NCI-H524 treated with DMSO at 0.1 percent for 48 hours (cell line): Measurements from ENCODE around the gene ITSN1.
A peak's percentile ranks its signal among the peaks of the same experiment; 100 is the strongest.

Experiments used
- DNase-seq: peaks from one replicate; lab custom pipeline; 2025; lab: John Stamatoyannopoulos, UW

ITSN1 gene

GRCh38 chr21:33732038-33732437 lies 89.7 kb downstream of the ITSN1 start:
- DNase-seq: no peak

DNA sequence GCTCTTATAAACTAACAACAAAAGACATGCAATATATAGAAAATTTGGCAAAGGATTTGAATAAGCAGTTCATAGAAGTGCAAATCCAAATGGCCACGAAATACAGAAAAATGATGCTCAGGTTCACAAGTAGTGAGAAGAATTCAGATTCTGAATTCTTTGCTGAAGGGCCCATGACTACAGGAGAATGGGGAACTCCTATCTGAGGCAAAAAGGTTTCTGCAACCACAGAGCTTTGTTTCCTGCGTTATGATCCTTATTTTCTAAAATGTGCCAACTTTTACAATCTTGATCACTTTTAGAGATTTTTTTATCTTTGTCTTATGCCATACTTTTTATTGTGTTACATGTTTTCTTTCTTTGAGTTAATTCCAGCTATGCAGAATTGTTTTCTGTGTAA lies 91.3 kb downstream of the ITSN1 start:
- DNase-seq: no peak

- no peak for DNase-seq
Measured at GRCh38 chr21:33734291-33734690, 92.0 kb downstream of the ITSN1 start.

GRCh38 chr21:33734818-33735217 lies 92.5 kb downstream of the ITSN1 start:
- DNase-seq: no peak

GRCh38 chr21:33736569-33736968 lies 94.3 kb downstream of the ITSN1 start:
- DNase-seq: no peak

- no peak for DNase-seq
Measured at GRCh38 chr21:33739701-33740100, 97.4 kb downstream of the ITSN1 start.

GRCh38 chr21:33747420-33747819 lies 105.1 kb downstream of the ITSN1 start:
- DNase-seq: no peak

DNA sequence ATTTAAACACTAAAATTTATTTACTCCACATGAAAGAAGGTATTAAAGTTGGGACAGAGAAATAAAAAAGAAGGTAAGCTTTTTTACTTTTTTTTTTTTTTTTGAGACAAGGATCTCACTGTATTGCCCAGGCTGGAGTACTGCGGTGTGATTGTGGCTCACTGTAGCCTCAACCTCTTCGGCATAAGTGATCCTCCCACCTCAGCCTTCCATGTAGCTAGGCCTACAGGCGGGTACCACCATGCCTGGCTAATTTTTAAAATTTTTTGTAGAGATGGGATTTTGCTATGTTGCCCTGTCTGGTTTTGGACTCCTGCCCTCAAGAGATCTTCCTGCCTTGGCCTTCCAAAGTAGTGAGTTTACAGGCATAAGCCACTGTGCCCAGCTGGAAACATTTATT lies 106.6 kb downstream of the ITSN1 start:
- DNase-seq: no peak

DNA sequence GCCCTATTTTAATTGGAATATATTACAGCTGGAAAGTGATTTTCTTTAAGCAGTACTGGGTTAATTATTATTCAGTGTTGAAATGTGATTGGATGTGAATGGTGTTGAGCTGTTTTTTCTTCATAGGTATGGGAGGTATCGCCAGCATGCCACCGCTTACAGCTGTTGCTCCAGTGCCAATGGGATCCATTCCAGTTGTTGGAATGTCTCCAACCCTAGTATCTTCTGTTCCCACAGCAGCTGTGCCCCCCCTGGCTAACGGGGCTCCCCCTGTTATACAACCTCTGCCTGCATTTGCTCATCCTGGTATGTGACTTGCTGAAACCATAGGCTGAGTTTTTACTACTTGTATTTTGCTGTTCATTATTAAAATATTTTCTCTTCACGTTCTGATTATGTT lies 107.7 kb downstream of the ITSN1 start:
- no peak for DNase-seq

DNA sequence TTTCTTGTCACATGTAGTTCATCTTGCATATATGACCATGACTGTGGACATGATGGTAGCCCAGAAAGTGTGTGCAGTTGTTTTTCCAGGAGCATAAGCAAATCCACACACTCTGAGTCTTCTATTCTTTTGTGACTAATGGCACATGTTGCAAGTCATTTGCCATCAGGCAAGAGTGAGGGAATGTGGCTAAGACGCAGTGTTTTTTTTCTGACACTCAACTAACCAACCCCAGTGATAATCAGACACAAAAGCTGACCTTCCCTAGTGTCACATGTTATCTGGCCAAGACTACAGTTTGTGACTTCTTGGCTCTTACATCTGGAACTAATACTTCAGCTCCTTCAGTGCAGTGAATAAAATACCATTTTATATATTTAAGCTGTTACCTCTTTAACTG lies 108.8 kb downstream of the ITSN1 start:
- no peak for DNase-seq

DNA sequence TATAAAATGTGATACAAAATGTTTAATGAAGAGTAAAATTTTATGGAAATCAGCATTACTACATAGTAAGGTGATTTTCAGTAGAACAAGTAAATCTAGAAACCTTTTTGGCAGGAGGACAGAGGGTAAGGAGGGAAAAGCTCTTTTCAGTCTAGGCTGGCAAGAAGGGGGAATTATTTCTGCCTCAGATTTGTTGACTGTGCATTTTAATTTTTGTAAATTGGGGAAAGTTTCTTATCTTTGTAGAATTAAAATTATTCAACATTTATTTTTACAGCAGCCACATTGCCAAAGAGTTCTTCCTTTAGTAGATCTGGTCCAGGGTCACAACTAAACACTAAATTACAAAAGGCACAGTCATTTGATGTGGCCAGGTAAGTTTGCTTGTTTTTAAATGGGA lies 109.2 kb downstream of the ITSN1 start:
- DNase-seq: no peak

DNA sequence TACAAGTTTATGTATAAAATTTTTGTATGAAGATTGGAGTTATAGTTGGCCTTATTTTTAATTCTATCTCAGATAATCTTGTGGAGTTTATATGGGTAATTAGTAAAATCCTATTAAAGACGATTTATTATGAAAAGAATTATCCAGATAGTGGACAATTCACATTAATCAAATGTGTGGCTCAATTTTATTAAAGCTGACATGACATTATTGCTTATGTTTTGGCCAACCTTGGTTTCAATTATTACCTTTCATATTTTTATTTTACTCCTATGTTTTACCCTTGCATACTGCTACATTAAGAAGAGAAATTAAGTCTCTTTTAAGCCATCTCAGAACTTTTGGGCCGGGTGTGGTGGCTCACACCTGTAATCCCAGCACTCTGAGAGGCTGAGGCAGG lies 110.0 kb downstream of the ITSN1 start:
- no peak for DNase-seq

GRCh38 chr21:33753886-33754285 lies 111.6 kb downstream of the ITSN1 start:
- no peak for DNase-seq

- no peak for DNase-seq
Measured at GRCh38 chr21:33754481-33754880, 112.2 kb downstream of the ITSN1 start.

DNA sequence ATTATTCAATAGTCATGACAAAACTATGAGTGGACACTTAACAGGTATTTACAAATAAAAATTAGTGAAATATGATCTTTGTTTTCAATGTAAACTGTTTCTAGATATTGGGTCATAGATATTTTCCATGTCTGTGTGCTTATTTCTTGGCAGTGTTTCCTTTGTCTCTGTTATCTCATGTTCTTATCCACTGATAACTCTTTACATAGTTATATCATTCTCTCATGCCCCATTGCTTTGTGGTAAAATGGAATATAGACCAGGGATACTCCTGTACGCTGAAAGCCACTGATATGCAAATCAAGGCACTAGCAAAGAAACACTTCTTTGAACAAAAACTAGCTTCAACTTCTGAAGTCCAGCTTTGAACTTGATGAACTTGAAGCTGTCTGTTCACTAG lies 113.1 kb downstream of the ITSN1 start:
- no peak for DNase-seq

DNA sequence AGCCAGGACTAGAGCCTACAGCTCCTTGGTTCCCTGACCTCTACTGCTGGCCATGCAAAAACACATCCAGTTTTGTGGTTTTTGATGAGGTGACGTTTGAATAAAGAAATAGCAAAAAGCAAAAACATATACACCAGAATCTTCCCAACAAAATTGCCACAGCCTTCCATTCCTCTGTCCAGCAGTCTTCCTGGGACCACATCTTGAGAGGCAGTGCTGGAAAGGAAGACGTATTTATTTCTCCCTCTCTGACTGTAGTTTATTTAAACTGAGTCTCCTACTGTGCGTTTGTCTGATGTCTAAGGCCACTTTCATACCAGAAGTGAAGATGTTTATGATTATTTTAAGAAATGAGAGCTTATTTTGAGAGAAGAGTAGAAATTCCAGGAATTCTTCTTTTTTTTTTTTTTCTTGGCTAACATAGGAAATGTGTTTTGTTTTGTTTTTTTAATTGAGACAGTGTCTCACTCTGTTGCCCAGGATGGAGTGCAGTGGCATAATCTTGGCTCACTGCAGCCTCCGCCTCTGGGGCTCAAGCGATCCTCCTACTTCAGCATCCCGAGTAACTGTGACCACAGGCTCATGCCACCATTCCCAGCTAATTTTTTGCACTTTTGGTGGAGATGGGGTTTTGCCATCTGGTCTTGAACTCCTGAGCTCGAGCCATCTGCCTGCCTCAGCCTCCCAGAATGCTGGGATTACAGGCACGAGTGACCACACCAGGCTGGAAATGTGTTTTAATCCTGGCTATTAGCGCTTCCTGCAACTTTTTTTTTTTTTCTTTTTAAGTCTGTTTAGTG lies 118.5 kb downstream of the ITSN1 start:
- DNase-seq: peak; percentile 66

DNA sequence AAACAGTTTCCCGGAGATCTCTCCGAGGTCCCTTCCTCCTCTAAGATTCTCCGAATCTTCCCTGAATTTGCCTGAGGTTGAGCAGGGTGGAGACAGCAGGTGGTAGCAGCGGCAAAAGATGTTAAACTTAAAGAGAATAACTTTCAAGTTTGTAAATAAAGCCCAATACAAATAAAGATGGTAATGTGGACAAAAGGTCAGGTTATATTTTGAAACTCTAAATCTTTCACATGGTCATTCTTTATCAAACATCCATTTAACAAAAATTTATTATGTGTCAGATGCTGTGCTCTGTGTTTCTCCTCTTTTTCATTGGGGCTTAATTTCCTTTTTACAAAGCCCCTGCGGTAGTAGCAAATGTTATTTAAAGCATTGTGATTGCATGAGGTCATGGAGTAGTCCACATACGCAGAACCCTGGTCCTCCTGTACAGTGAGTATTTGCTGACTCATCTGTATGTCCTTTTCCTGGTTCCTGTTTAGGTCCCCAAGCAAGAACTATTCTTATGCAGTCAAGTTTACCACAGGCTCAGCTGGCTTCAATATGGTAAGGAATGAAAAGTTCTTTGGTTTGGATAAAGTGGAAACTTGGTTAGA lies 119.2 kb downstream of the ITSN1 start:
- DNase-seq: no peak

DNA sequence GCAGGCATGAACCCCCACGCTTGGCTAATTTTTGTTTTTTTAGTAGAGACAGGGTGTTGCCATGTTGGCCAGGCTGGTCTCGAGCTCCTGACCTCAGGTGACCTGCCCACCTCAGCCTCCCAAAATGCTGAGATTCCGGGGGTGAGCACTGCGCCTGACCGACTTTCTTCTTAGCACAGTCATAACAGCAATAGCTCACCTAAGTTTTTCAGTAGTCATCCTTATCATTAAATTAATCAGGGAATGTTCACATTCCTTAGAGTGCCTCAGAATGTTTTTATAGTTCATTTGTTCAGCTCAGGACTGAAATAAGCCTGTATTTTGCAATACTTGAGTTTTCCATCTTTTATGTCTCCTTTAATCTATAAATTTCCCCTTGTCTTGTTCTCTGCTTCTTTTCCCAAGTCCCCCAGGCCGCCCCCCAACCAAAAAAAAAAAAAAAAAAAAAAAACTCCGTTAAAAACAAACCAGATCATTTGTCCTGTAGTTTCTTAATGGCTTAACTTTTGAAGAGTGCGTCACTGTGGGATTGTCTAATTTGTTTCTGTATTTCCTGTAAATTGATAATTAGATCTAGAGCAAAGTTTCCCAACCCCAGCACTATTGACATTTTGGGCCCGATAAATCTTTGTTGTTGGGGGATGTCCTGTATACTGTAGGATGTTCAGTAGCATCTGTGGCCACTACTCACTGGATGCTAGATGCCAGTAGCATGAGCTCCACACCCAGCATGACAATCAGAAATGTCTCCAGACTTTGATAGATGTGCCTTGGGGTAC lies 120.7 kb downstream of the ITSN1 start:
- DNase-seq: no peak

GRCh38 chr21:33763582-33763899 lies 121.2 kb downstream of the ITSN1 start:
- no peak for DNase-seq

- no peak for DNase-seq
Measured at GRCh38 chr21:33767236-33767635, 124.9 kb downstream of the ITSN1 start.

DNA sequence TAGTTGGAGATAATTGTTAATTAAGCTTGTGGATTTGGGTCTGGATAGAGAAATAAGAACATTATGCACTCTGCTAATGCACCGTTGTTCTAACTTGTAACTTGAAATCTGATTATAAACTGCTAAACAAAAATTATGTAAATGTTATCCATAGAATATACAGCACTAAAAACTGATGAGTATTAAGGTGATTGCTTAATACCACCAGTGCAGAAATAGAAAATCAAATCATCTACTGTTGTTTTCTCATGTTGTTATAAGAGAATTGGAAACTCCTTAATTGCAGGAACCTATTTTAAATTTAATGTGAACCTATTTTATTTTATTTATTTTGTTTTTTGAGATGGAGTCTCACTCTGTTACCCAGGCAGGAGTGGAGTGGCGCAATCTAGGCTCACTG lies 125.7 kb downstream of the ITSN1 start:
- no peak for DNase-seq

- DNase-seq: no peak
Measured at GRCh38 chr21:33769057-33769456, 126.8 kb downstream of the ITSN1 start.

GRCh38 chr21:33770542-33770941 lies 128.2 kb downstream of the ITSN1 start:
- no peak for DNase-seq
